ENCODE data around the gene MAP2K5.

Gene MAP2K5

GRCh38 chr15:67765701-67766100 is 223.2 kb downstream of the MAP2K5 start:
- no peak for TF ChIP-seq CTCF (IDR thresholded peaks at IDR 0.05; ENCODE audit: low read length, missing control alignments)
- no peak for DNase-seq (ENCODE audit: low read depth)
- H3K4me3 ChIP-seq (replicated peaks; ENCODE audit: low read depth, low read length), result no peak overlapping the region

- no peak for DNase-seq (ENCODE audit: low read depth)
- no peak overlapping the region for H3K4me3 ChIP-seq (replicated peaks; ENCODE audit: low read depth, low read length)
- no peak for TF ChIP-seq CTCF (IDR thresholded peaks at IDR 0.05; ENCODE audit: low read length, missing control alignments)
Measured at GRCh38 chr15:67766968-67767367, 224.5 kb downstream of the MAP2K5 start.

- TF ChIP-seq CTCF (IDR thresholded peaks at IDR 0.05; ENCODE audit: low read length, missing control alignments), result no peak
- no peak for DNase-seq (ENCODE audit: low read depth)
- H3K4me3 ChIP-seq (replicated peaks; ENCODE audit: low read depth, low read length), result no peak overlapping the region
Measured at GRCh38 chr15:67768313-67768977, 225.9 kb downstream of the MAP2K5 start.

- TF ChIP-seq CTCF (IDR thresholded peaks at IDR 0.05; ENCODE audit: low read length, missing control alignments), result no peak
- H3K4me3 ChIP-seq (replicated peaks; ENCODE audit: low read depth, low read length), result no peak overlapping the region
- DNase-seq (ENCODE audit: low read depth), result no peak
Measured at GRCh38 chr15:67769497-67770357, 227.2 kb downstream of the MAP2K5 start.

GRCh38 chr15:67770358-67770628 is 227.8 kb downstream of the MAP2K5 start:
- TF ChIP-seq CTCF (IDR thresholded peaks at IDR 0.05; ENCODE audit: low read length, missing control alignments), result no peak
- no peak for DNase-seq (ENCODE audit: low read depth)
- H3K4me3 ChIP-seq (replicated peaks; ENCODE audit: low read depth, low read length), result no peak overlapping the region

GRCh38 chr15:67771189-67771800 is 228.8 kb downstream of the MAP2K5 start:
- TF ChIP-seq CTCF (IDR thresholded peaks at IDR 0.05; ENCODE audit: low read length, missing control alignments), result no peak
- H3K4me3 ChIP-seq (replicated peaks; ENCODE audit: low read depth, low read length), result no peak overlapping the region
- no peak for DNase-seq (ENCODE audit: low read depth)
